ENCODE results near the gene SLC9A1. TPM values are rescaled to one million over a fixed set of nuclear protein-coding genes. Genes with fewer than 3 reads are reported as not detected.
"Not testable (repeated sequence)": the region's sequence is repeated elsewhere in the genome, so short reads cannot be mapped to it uniquely, and the experiment has no call there.

Gene SLC9A1
- total RNA-seq, 1 donor from 2014 or later: 27.9 TPM

GRCh38 chr1:27136998-27137542, 17.9 kb downstream of the SLC9A1 start:
- peak overlapping the region; percentile 84 for H3K4me3 Mint-ChIP-seq
- intact Hi-C loops (cut with micrococcal nuclease): loop anchor here (1.0 to 5.0 kb wide), 4 partner anchors 18 to 140 kb away; partner anchors contain the start of genes SLC9A1 and WDTC1
- H3K27me3 Mint-ChIP-seq (ENCODE audit: insufficient read depth): no peaks in the 10 kb centered on the region
- H3K9me3 Mint-ChIP-seq: no peaks in the 10 kb centered on the region
- peaks cover 57% of the 10 kb centered on the region for H3K4me1 Mint-ChIP-seq (ENCODE audit: low read depth)
- DNase-seq (ENCODE audit: low spot score): peak; percentile 71
- peaks cover 5% of the 10 kb centered on the region for H3K36me3 Mint-ChIP-seq (ENCODE audit: low read depth)
- peak overlapping the region; percentile 99 for H3K27ac Mint-ChIP-seq

DNA sequence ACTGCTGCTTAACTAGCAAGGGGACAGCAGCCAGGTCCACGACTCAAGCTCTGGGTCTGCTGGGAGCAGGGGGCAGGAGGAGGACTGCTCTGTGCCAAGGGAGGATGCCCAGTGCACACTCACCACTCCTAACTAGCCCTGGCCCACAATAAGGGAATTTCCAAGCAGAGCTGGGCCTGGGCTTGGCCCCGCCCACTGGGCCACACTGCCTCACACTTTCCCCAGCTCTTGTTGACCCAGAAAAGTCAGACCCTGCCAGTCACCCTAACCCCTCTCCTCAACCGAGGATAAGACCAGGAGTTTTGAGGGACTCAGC, 18.7 kb downstream of the SLC9A1 start:
- H3K4me1 Mint-ChIP-seq (ENCODE audit: low read depth): peaks cover 57% of the 10 kb centered on the region
- no peaks in the 10 kb centered on the region for H3K9me3 Mint-ChIP-seq
- H3K4me3 Mint-ChIP-seq: peak overlapping the region; percentile 84
- H3K36me3 Mint-ChIP-seq (ENCODE audit: low read depth): peaks cover 5% of the 10 kb centered on the region
- no peak for DNase-seq (ENCODE audit: low spot score)
- no peaks in the 10 kb centered on the region for H3K27me3 Mint-ChIP-seq (ENCODE audit: insufficient read depth)
- peak overlapping the region; percentile 99 for H3K27ac Mint-ChIP-seq
- intact Hi-C loops (cut with micrococcal nuclease): loop anchor here (5.0 kb wide), 1 partner anchor 139 kb away; no protein-coding TSS in a partner anchor

DNA sequence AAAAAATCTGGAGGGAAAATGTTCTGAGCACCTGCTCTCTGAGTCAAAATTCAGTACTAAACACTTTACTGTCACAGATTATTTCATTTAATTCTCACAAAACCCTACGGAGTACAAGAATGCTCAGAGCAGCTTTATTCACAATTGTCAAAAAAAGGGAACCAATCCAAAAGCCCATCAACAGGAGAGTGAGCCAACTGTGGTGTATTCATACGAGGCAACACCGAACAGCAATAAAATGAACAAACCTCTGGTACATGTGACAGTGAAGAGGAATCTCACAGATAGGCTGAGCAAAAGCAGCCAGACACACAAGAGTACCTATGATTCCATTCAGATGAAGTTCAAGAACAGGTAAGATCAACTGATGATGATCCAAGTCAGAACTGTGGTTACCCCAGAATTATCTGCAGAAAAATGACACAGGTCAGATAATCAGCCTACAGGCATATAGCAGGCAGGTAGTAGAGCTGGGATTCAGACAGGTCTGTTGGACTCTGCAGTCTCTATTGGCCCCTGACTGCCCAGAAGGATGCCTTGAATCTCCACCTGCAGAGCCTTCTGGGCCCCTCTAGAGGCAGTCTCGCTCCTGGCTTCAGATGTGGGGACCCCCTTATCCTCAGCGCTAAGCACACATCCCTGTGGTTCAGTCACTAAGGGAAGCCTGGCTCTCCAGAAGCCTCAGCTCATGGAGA, 19.2 kb downstream of the SLC9A1 start:
- no peak overlapping the region for H3K4me3 Mint-ChIP-seq
- no peak for DNase-seq (ENCODE audit: low spot score)
- no peaks in the 10 kb centered on the region for H3K9me3 Mint-ChIP-seq
- peaks cover 5% of the 10 kb centered on the region for H3K36me3 Mint-ChIP-seq (ENCODE audit: low read depth)
- peak overlapping the region; percentile 99 for H3K27ac Mint-ChIP-seq
- intact Hi-C loops (cut with micrococcal nuclease): loop anchor here (5.0 kb wide), 1 partner anchor 138 kb away; no protein-coding TSS in a partner anchor
- no peaks in the 10 kb centered on the region for H3K27me3 Mint-ChIP-seq (ENCODE audit: insufficient read depth)
- peaks cover 56% of the 10 kb centered on the region for H3K4me1 Mint-ChIP-seq (ENCODE audit: low read depth)

DNA sequence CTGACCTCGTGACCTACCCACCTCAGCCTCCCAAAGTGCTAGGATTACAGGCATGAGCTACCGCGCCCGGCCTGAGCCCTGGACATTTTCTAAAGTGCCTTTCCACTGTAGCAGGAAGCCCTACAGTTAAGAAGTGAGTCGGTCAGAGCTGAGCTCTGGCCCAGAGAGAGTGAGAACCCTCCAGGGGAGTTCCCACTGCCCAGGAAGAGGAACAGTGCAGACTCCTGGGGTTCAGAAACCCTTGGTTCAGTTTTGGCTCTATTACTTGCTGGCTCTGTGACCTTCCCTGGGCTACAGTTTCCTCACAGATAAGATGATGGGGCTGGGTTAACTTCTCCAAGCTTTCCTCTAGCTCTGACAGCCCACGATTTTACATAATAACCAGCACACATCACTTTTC, 20.9 kb downstream of the SLC9A1 start:
- DNase-seq (ENCODE audit: low spot score): no peak
- H3K36me3 Mint-ChIP-seq (ENCODE audit: low read depth): peaks cover 3% of the 10 kb centered on the region
- no peaks in the 10 kb centered on the region for H3K27me3 Mint-ChIP-seq (ENCODE audit: insufficient read depth)
- intact Hi-C loops (cut with micrococcal nuclease): no loop called here
- H3K27ac Mint-ChIP-seq: no peak overlapping the region
- H3K4me1 Mint-ChIP-seq (ENCODE audit: low read depth): peaks cover 43% of the 10 kb centered on the region
- peak overlapping the region; percentile 19 for H3K4me3 Mint-ChIP-seq
- H3K9me3 Mint-ChIP-seq: no peaks in the 10 kb centered on the region

- Mint-ChIP-seq H3K27ac (no peak overlapping the region), H3K36me3 (ENCODE audit: low read depth) (peaks cover 3% of the 10 kb centered on the region), H3K9me3 (no peaks in the 10 kb centered on the region), H3K4me1 (ENCODE audit: low read depth) (peaks cover 34% of the 10 kb centered on the region), H3K27me3 (ENCODE audit: insufficient read depth) (no peaks in the 10 kb centered on the region), H3K4me3 (no peak overlapping the region)
- intact Hi-C loops (cut with micrococcal nuclease): no loop called here
- no peak for DNase-seq (ENCODE audit: low spot score)
Measured at GRCh38 chr1:27133158-27133557, 21.8 kb downstream of the SLC9A1 start.

DNA sequence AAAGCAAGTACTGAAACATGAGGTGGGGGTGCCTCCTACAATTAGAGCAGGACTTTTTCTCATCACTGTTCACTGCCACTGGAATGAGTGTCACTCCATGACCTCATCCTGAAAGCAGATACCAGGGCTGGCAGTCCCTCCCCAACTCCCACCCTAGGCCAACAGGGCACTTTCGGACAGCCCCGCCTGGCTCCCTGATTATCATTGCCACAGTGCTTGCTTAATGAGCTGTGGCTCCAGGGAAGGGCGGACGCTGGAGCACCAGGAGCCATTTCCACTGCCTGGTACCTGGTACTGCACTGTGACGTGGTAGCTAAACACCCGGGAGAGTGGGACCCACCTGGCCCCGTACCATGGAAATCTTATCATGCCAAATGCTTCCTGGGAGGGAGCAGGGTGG, 22.3 kb downstream of the SLC9A1 start:
- no peaks in the 10 kb centered on the region for H3K9me3 Mint-ChIP-seq
- DNase-seq (ENCODE audit: low spot score): no peak
- H3K27me3 Mint-ChIP-seq (ENCODE audit: insufficient read depth): no peaks in the 10 kb centered on the region
- peaks cover 29% of the 10 kb centered on the region for H3K4me1 Mint-ChIP-seq (ENCODE audit: low read depth)
- no peak overlapping the region for H3K4me3 Mint-ChIP-seq
- H3K27ac Mint-ChIP-seq: no peak overlapping the region
- H3K36me3 Mint-ChIP-seq (ENCODE audit: low read depth): peaks cover 3% of the 10 kb centered on the region
- intact Hi-C loops (cut with micrococcal nuclease): no loop called here

DNA sequence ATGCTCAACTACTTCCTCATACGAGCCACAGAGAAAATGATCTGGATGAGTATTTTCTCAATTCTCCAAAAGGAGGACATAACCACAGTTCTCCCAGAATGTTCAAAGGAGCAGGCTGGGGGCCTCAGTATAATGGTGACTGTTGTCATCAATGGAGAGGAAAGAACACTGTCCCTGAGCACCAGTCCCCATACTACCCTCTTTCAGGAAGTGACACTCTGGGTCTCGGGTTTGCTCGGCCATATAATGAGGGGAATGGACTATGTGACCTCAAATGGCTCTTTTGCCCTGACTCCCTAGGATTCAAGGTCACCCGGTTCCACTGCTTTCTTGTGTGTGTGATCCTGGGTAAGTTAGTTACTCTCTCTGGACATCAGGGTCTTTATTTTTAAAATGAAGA, 22.8 kb downstream of the SLC9A1 start:
- H3K27ac Mint-ChIP-seq: no peak overlapping the region
- intact Hi-C loops (cut with micrococcal nuclease): no loop called here
- H3K27me3 Mint-ChIP-seq (ENCODE audit: insufficient read depth): no peaks in the 10 kb centered on the region
- no peak overlapping the region for H3K4me3 Mint-ChIP-seq
- peaks cover 3% of the 10 kb centered on the region for H3K36me3 Mint-ChIP-seq (ENCODE audit: low read depth)
- H3K4me1 Mint-ChIP-seq (ENCODE audit: low read depth): peaks cover 24% of the 10 kb centered on the region
- no peak for DNase-seq (ENCODE audit: low spot score)
- H3K9me3 Mint-ChIP-seq: no peaks in the 10 kb centered on the region

- no peak overlapping the region for H3K27ac Mint-ChIP-seq
- no peaks in the 10 kb centered on the region for H3K9me3 Mint-ChIP-seq
- peaks cover 11% of the 10 kb centered on the region for H3K4me1 Mint-ChIP-seq (ENCODE audit: low read depth)
- no peak for DNase-seq (ENCODE audit: low spot score)
- intact Hi-C loops (cut with micrococcal nuclease): no loop called here
- no peak overlapping the region for H3K4me3 Mint-ChIP-seq
- H3K36me3 Mint-ChIP-seq (ENCODE audit: low read depth): peaks cover 3% of the 10 kb centered on the region
- no peaks in the 10 kb centered on the region for H3K27me3 Mint-ChIP-seq (ENCODE audit: insufficient read depth)
Measured at GRCh38 chr1:27130798-27131197, 24.1 kb downstream of the SLC9A1 start.

GRCh38 chr1:27129225-27129624, 25.7 kb downstream of the SLC9A1 start:
- Mint-ChIP-seq H3K36me3 (ENCODE audit: low read depth) (no peaks in the 10 kb centered on the region), H3K27me3 (ENCODE audit: insufficient read depth) (no peaks in the 10 kb centered on the region), H3K4me1 (ENCODE audit: low read depth) (peaks cover 3% of the 10 kb centered on the region), H3K9me3 (no peaks in the 10 kb centered on the region), H3K4me3 (no peak overlapping the region), H3K27ac (no peak overlapping the region)
- DNase-seq (ENCODE audit: low spot score): no peak
- intact Hi-C loops (cut with micrococcal nuclease): no loop called here

GRCh38 chr1:27127419-27127818, 27.5 kb downstream of the SLC9A1 start:
- H3K4me1 Mint-ChIP-seq (ENCODE audit: low read depth): no peaks in the 10 kb centered on the region
- no peak overlapping the region for H3K27ac Mint-ChIP-seq
- no peaks in the 10 kb centered on the region for H3K9me3 Mint-ChIP-seq
- no peaks in the 10 kb centered on the region for H3K36me3 Mint-ChIP-seq (ENCODE audit: low read depth)
- H3K4me3 Mint-ChIP-seq: no peak overlapping the region
- no peaks in the 10 kb centered on the region for H3K27me3 Mint-ChIP-seq (ENCODE audit: insufficient read depth)
- DNase-seq (ENCODE audit: low spot score): no peak
- intact Hi-C loops (cut with micrococcal nuclease): no loop called here

GRCh38 chr1:27126391-27126790, 28.5 kb downstream of the SLC9A1 start:
- no peak overlapping the region for H3K27ac Mint-ChIP-seq
- no peaks in the 10 kb centered on the region for H3K9me3 Mint-ChIP-seq
- no peaks in the 10 kb centered on the region for H3K36me3 Mint-ChIP-seq (ENCODE audit: low read depth)
- H3K4me3 Mint-ChIP-seq: no peak overlapping the region
- intact Hi-C loops (cut with micrococcal nuclease): no loop called here
- H3K4me1 Mint-ChIP-seq (ENCODE audit: low read depth): no peaks in the 10 kb centered on the region
- no peaks in the 10 kb centered on the region for H3K27me3 Mint-ChIP-seq (ENCODE audit: insufficient read depth)
- DNase-seq (ENCODE audit: low spot score): no peak

DNA sequence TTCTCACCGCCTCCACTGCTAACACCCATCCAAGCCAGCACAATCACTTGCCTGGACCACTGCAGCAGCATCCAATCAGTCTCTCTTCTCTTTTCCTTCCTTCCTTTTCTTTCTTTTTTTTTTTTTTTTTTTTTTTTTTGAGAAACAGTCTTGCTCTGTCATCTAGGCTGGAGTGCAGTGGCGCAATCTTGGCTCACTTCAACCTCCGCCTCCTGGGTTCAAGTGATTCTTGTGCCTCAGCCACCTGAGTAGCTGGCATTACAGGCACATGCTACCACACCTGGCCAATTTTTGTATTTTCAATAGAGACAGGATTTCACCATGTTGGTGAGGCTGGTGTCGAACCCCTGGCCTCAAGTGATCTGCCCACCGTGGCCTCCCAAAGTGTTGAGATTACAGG, 29.8 kb downstream of the SLC9A1 start:
- DNase-seq (ENCODE audit: low spot score); H3K4me3 Mint-ChIP-seq; H3K9me3 Mint-ChIP-seq; H3K4me1 Mint-ChIP-seq (ENCODE audit: low read depth); H3K27me3 Mint-ChIP-seq (ENCODE audit: insufficient read depth); H3K36me3 Mint-ChIP-seq (ENCODE audit: low read depth); intact Hi-C loops (cut with micrococcal nuclease); H3K27ac Mint-ChIP-seq: not testable (repeated sequence)

- no peaks in the 10 kb centered on the region for H3K4me1 Mint-ChIP-seq (ENCODE audit: low read depth)
- intact Hi-C loops (cut with micrococcal nuclease): no loop called here
Measured at GRCh38 chr1:27124405-27124804, 30.5 kb downstream of the SLC9A1 start.

DNA sequence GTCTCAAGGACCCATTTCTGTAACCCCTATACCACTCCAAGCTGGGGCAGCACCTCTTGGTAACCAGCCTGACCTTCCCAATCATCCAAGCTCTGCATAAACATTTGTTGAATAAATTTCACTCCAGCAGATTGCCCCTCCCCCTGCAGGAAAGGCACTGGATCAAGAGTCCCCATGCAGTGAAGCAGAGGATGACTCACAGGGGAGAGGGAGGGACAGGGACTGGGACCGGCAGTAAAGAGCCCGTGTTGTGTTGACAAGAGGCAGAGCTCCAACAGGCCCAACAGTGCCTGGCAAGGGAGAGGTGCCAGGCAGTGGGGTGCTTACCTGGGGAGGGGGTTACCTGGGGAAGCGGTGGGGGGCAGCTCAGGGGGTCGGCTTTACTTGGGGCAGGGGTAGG, 32.3 kb downstream of the SLC9A1 start:
- DNase-seq (ENCODE audit: low spot score): no peak
- Mint-ChIP-seq H3K27ac (no peak overlapping the region), H3K4me1 (ENCODE audit: low read depth) (no peaks in the 10 kb centered on the region), H3K4me3 (no peak overlapping the region), H3K27me3 (ENCODE audit: insufficient read depth) (no peaks in the 10 kb centered on the region), H3K9me3 (no peaks in the 10 kb centered on the region), H3K36me3 (ENCODE audit: low read depth) (no peaks in the 10 kb centered on the region)
- intact Hi-C loops (cut with micrococcal nuclease): no loop called here

More at GRCh38 chr1:27124405-27124804, 30.5 kb downstream of the SLC9A1 start:
- Mint-ChIP-seq H3K27ac (no peak overlapping the region), H3K36me3 (ENCODE audit: low read depth) (no peaks in the 10 kb centered on the region), H3K27me3 (ENCODE audit: insufficient read depth) (no peaks in the 10 kb centered on the region), H3K4me3 (no peak overlapping the region), H3K9me3 (no peaks in the 10 kb centered on the region)
- no peak for DNase-seq (ENCODE audit: low spot score)
